CD14-positive monocyte (primary cell): ENCODE measurements around the gene WDR49. TPM values are rescaled to one million over a fixed set of nuclear protein-coding genes. Genes with fewer than 3 reads are reported as not detected.
A peak's percentile ranks its signal among the peaks of the same experiment; 100 is the strongest.

Source experiments
- DNase-seq, 3 donors: peaks; one replicate each; pipeline ENCODE4 v3.0.0-alpha.2; 2011 to 2022
- H2AFZ ChIP-seq: 2 replicates; pipeline ENCODE4 v1.6.0; 2012; ENCODE audit warnings: mild to moderate bottlenecking, low read depth, low read length, inconsistent platforms; ENCODE audit not compliant: insufficient read depth, poor library complexity, severe bottlenecking
- H3K27ac ChIP-seq, 2 donors: 1 replicate in 1 of 2; 2 replicates in 1 of 2; pipeline ENCODE4 v1.5.1; 2012 to 2013; ENCODE audit warnings: low read length in 2 of 2, control low read depth in 1 of 2, inconsistent platforms in 1 of 2, low read depth in 1 of 2, mild to moderate bottlenecking in 1 of 2
- H3K27me3 ChIP-seq, 2 donors: one replicate each; pipeline versions ENCODE4 v1.6.0 to v1.6.1; 2011 to 2013; ENCODE audit warnings: low read length in 2 of 2; ENCODE audit not compliant: control insufficient read depth in 2 of 2, insufficient read depth in 2 of 2
- H3K36me3 ChIP-seq, 2 donors: replicated peaks in 1 of 2; 1 replicate in 1 of 2; 2 replicates in 1 of 2; pipeline versions ENCODE4 v1.5.1 to v1.6.1; 2012 to 2013; ENCODE audit warnings: low read length in 2 of 2, control low read depth in 1 of 2, inconsistent platforms in 1 of 2, mild to moderate bottlenecking in 1 of 2; ENCODE audit not compliant: insufficient read depth in 2 of 2, control insufficient read depth in 1 of 2
- H3K4me1 ChIP-seq, 2 donors: 1 replicate in 1 of 2; 2 replicates in 1 of 2; pipeline versions ENCODE4 v1.5.1 to v1.6.1; 2012 to 2013; ENCODE audit warnings: low read length in 2 of 2, control low read depth in 1 of 2, inconsistent platforms in 1 of 2, mild to moderate bottlenecking in 1 of 2, moderate library complexity in 1 of 2; ENCODE audit not compliant: insufficient read depth in 2 of 2, control insufficient read depth in 1 of 2
- H3K4me2 ChIP-seq: replicated peaks from 2 replicates; pipeline ENCODE3; 2012; ENCODE audit warnings: low read length, moderate library complexity, mild to moderate bottlenecking; ENCODE audit not compliant: poor library complexity, severe bottlenecking; ENCODE audit errors: extremely low read depth
- H3K4me3 ChIP-seq, 3 experiments: fragments of 200-600 bp in 1 of 3; sonication (generic) in 1 of 3; replicated peaks in 1 of 3; 1 replicate in 2 of 3; 2 replicates in 1 of 3; pipeline ENCODE4 v1.5.1; 2011 to 2013; ENCODE audit warnings: low read length in 3 of 3, mild to moderate bottlenecking in 3 of 3, control low read depth in 2 of 3, low read depth in 2 of 3, inconsistent platforms in 1 of 3, moderate library complexity in 1 of 3
- H3K79me2 ChIP-seq: 2 replicates; pipeline ENCODE4 v1.6.0; 2012; ENCODE audit warnings: mild to moderate bottlenecking, control low read depth, inconsistent platforms, low read length, moderate library complexity; ENCODE audit not compliant: insufficient read depth
- H3K9ac ChIP-seq: 2 replicates; pipeline ENCODE4 v1.6.0; 2017; ENCODE audit warnings: low read length, mild to moderate bottlenecking; ENCODE audit not compliant: insufficient read depth, poor library complexity, severe bottlenecking
- H3K9me3 ChIP-seq, 2 donors: replicated peaks in 1 of 2; 1 replicate in 1 of 2; 2 replicates in 1 of 2; pipeline versions ENCODE4 v1.5.1 to v1.6.1; 2012 to 2013; ENCODE audit warnings: low read length in 2 of 2, control low read depth in 1 of 2; ENCODE audit not compliant: control insufficient read depth in 1 of 2, insufficient read depth in 1 of 2
- H4K20me1 ChIP-seq: 2 replicates; pipeline ENCODE4 v1.6.0; 2012; ENCODE audit warnings: mild to moderate bottlenecking, low read length, control low read depth, moderate library complexity; ENCODE audit not compliant: insufficient read depth
- H3K27ac Mint-ChIP-seq, 7 donors: one replicate each; pipeline ENCODE4 v1.8.0; 2020; ENCODE audit warnings: mild to moderate bottlenecking in 7 of 7, mixed read lengths in 7 of 7, moderate library complexity in 6 of 7, inconsistent platforms in 2 of 7
- H3K27me3 Mint-ChIP-seq, 3 donors: one replicate each; pipeline ENCODE4 v1.8.0; 2021 to 2022; ENCODE audit warnings: low read depth in 3 of 3, mild to moderate bottlenecking in 3 of 3, mixed read lengths in 3 of 3, moderate library complexity in 3 of 3, inconsistent platforms in 1 of 3
- H3K36me3 Mint-ChIP-seq, 2 donors: one replicate each; pipeline ENCODE4 v1.8.0; 2020; ENCODE audit warnings: mixed read lengths in 2 of 2, inconsistent platforms in 1 of 2, mild to moderate bottlenecking in 1 of 2
- H3K4me1 Mint-ChIP-seq: one replicate; pipeline ENCODE4 v1.8.0; 2020; ENCODE audit warnings: mild to moderate bottlenecking, mixed read lengths
- H3K4me3 Mint-ChIP-seq, 2 donors: one replicate each; pipeline ENCODE4 v1.8.0; 2020; ENCODE audit warnings: mild to moderate bottlenecking in 2 of 2, mixed read lengths in 2 of 2, moderate library complexity in 1 of 2
- H3K9me3 Mint-ChIP-seq, 7 donors: one replicate each; pipeline ENCODE4 v1.8.0; 2020 to 2022; ENCODE audit warnings: mixed read lengths in 7 of 7, mild to moderate bottlenecking in 6 of 7, moderate library complexity in 6 of 7, inconsistent platforms in 2 of 7
- WGBS: methylation state at CpG from one replicate; pipeline ENCODE4 v1.1.5; 2013; ENCODE audit warnings: missing lambda C conversion rate; ENCODE audit not compliant: insufficient coverage; 5-methylcytosine and 5-hydroxymethylcytosine counted together
- intact Hi-C, 2 donors: fragments of 100-400 bp; cut with micrococcal nuclease; formaldehyde crosslinking; loops; one replicate each; pipeline versions ENCODE4 v1.15.0 to v1.15.1; 2023
- polyA plus RNA-seq, 3 donors: library from polyadenylated mRNA; depleted of rRNA in 1 of 3; unstranded in 2 of 3; stranded (reverse) in 1 of 3; fragments of 300-500 nt in 2 of 3; fragments of >200 nt in 1 of 3; fragmentation: Illumina TruSeq in 2 of 3; gene quantifications; 1 replicate in 2 of 3; 2 replicates in 1 of 3; pipeline ENCODE4 v1.2.3, GENCODE V29; 2012 to 2021
- TF ChIP-seq, protein P1 (sequence below): fragments of 200-600 bp; IDR thresholded peaks from one replicate; pipeline ENCODE4 v1.8.0; 2022; ENCODE audit warnings: antibody characterized with exemption, mild to moderate bottlenecking

The WDR49 gene
- polyA plus RNA-seq, 3 donors, result 1.1 to 5.0 (median 4.2) TPM

DNA sequence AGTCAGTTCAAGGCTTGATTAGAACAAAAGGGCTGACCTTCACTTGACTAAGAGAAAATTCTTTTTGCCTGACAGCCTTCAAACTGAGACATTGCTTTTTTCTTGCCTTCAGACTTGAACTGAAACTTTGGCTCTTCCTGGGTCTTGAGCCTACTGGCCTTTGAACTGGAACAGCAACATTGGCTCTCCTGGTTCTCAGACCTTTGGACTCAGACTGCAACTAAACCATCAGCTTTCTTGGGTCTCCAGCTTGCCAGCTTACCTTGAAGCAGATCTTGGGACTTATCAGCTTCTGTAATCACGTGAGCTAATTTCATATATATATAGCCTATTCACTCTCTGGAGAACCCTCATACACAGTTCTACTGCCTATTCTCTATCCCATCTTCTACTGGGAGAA, 19.5 kb upstream of the WDR49 start:
- H3K9me3 ChIP-seq, result peaks cover 6 to 20% of the 10 kb centered on the region in 2 donors
- no peaks in the 10 kb centered on the region for H3K4me1 Mint-ChIP-seq
- H3K9ac ChIP-seq, result no peak overlapping the region
- no peaks in the 10 kb centered on the region for H4K20me1 ChIP-seq
- DNase-seq, result no peak
- intact Hi-C loops, result no loop called here
- WGBS, result no CpG with 5 or more reads among the region's 1 CpG
- H3K79me2 ChIP-seq, result no peaks in the 10 kb centered on the region
- peaks cover 39 to 53% of the 10 kb centered on the region in 2 donors for H3K36me3 Mint-ChIP-seq
- peaks cover 0 to 2% (median 1%) of the 10 kb centered on the region in 3 donors for H3K27me3 Mint-ChIP-seq
- TF ChIP-seq, protein P1, sequence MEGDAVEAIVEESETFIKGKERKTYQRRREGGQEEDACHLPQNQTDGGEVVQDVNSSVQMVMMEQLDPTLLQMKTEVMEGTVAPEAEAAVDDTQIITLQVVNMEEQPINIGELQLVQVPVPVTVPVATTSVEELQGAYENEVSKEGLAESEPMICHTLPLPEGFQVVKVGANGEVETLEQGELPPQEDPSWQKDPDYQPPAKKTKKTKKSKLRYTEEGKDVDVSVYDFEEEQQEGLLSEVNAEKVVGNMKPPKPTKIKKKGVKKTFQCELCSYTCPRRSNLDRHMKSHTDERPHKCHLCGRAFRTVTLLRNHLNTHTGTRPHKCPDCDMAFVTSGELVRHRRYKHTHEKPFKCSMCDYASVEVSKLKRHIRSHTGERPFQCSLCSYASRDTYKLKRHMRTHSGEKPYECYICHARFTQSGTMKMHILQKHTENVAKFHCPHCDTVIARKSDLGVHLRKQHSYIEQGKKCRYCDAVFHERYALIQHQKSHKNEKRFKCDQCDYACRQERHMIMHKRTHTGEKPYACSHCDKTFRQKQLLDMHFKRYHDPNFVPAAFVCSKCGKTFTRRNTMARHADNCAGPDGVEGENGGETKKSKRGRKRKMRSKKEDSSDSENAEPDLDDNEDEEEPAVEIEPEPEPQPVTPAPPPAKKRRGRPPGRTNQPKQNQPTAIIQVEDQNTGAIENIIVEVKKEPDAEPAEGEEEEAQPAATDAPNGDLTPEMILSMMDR, result no peak
- H3K4me1 ChIP-seq, result no peaks in the 10 kb centered on the region
- no peaks in the 10 kb centered on the region for H3K27me3 ChIP-seq
- peaks cover 20 to 45% of the 10 kb centered on the region in 2 donors for H3K36me3 ChIP-seq
- H3K4me2 ChIP-seq, result no peak overlapping the region
- H3K27ac Mint-ChIP-seq, result no peak overlapping the region
- H3K4me3 ChIP-seq, result no peak overlapping the region
- H3K4me3 Mint-ChIP-seq, result no peak overlapping the region
- peaks cover 14 to 27% (median 20%) of the 10 kb centered on the region in 7 donors for H3K9me3 Mint-ChIP-seq
- no peak overlapping the region for H2AFZ ChIP-seq
- no peak overlapping the region for H3K27ac ChIP-seq

- H3K36me3 ChIP-seq, result peaks cover 19 to 39% of the 10 kb centered on the region in 2 donors
- DNase-seq, result no peak
- H3K9ac ChIP-seq, result no peak overlapping the region
- H2AFZ ChIP-seq, result no peak overlapping the region
- intact Hi-C loops, result no loop called here
- Mint-ChIP-seq H3K27ac (peak overlapping the region in 1 of 7 donors; percentile 25), H3K27me3 (peaks cover 0 to 1% (median 0%) of the 10 kb centered on the region in 3 donors), H3K36me3 (peaks cover 33 to 40% of the 10 kb centered on the region in 2 donors), H3K4me3 (no peak overlapping the region), H3K9me3 (peaks cover 13 to 23% (median 17%) of the 10 kb centered on the region in 7 donors), H3K4me1 (no peaks in the 10 kb centered on the region)
- H3K4me2 ChIP-seq, result no peak overlapping the region
- H3K27me3 ChIP-seq, result no peaks in the 10 kb centered on the region
- peaks cover 6 to 19% of the 10 kb centered on the region in 2 donors for H3K9me3 ChIP-seq
- H4K20me1 ChIP-seq, result no peaks in the 10 kb centered on the region
- H3K4me1 ChIP-seq, result no peaks in the 10 kb centered on the region
- no peak overlapping the region for H3K27ac ChIP-seq
- H3K79me2 ChIP-seq, result no peaks in the 10 kb centered on the region
- H3K4me3 ChIP-seq, result no peak overlapping the region
- TF ChIP-seq, protein P1, result no peak
- WGBS, result 100% methylated on average over 2 of the region's 4 CpGs
Observed at GRCh38 chr3:167671878-167672427, 18.2 kb upstream of the WDR49 start.
